ENCODE results near the gene FGF14.

Gene FGF14

GRCh38 chr13:101967216-101967615 lies 434.6 kb downstream of the FGF14 start:
- DNase-seq = no peak

GRCh38 chr13:101965096-101965495 lies 436.8 kb downstream of the FGF14 start:
- no peak for DNase-seq

- DNase-seq = no peak
These were observed 442.8 kb downstream of the FGF14 start for GRCh38 chr13:101959016-101959415.

- DNase-seq = no peak
These were observed 446.1 kb downstream of the FGF14 start for GRCh38 chr13:101955764-101956163.

GRCh38 chr13:101951114-101951513 lies 450.7 kb downstream of the FGF14 start:
- no peak for DNase-seq

- DNase-seq = no peak
These were observed 452.2 kb downstream of the FGF14 start for GRCh38 chr13:101949681-101950080.

GRCh38 chr13:101946401-101946800 lies 455.4 kb downstream of the FGF14 start:
- no peak for DNase-seq

GRCh38 chr13:101945435-101945834 lies 456.4 kb downstream of the FGF14 start:
- no peak for DNase-seq

GRCh38 chr13:101944521-101944920 lies 457.3 kb downstream of the FGF14 start:
- no peak for DNase-seq

- DNase-seq = no peak
These were observed 459.2 kb downstream of the FGF14 start for GRCh38 chr13:101942535-101943157.

GRCh38 chr13:101942038-101942437 lies 459.8 kb downstream of the FGF14 start:
- DNase-seq = peak; percentile 10

GRCh38 chr13:101941095-101941783 lies 460.6 kb downstream of the FGF14 start:
- no peak for DNase-seq

- DNase-seq = no peak
These were observed 462.5 kb downstream of the FGF14 start for GRCh38 chr13:101939370-101939769.

GRCh38 chr13:101935828-101936227 lies 466.0 kb downstream of the FGF14 start:
- no peak for DNase-seq

- DNase-seq = no peak
These were observed 470.7 kb downstream of the FGF14 start for GRCh38 chr13:101931186-101931585.

- no peak for DNase-seq
These were observed 471.5 kb downstream of the FGF14 start for GRCh38 chr13:101930331-101930730.

GRCh38 chr13:101925731-101926130 lies 476.1 kb downstream of the FGF14 start:
- DNase-seq = no peak

GRCh38 chr13:101919541-101920181 lies 482.2 kb downstream of the FGF14 start:
- no peak for DNase-seq

GRCh38 chr13:101917833-101918661 lies 483.8 kb downstream of the FGF14 start:
- DNase-seq = no peak

GRCh38 chr13:101917475-101917810 lies 484.4 kb downstream of the FGF14 start:
- no peak for DNase-seq

- no peak for DNase-seq
These were observed 484.9 kb downstream of the FGF14 start for GRCh38 chr13:101916775-101917474.

- no peak for DNase-seq
These were observed 485.6 kb downstream of the FGF14 start for GRCh38 chr13:101916108-101916774.

All from T1000 (cell line).